HepG2 (cell line): Measurements from ENCODE around the gene AGPAT2. TPM values are rescaled to one million over a fixed set of nuclear protein-coding genes. Genes with fewer than 3 reads are reported as not detected.

Source experiments
- ATAC-seq: fragments of 200-7000 bp; cut with Tn5 transposase; 3 replicates; pipeline ENCODE4 v1.9.1; 2020; ENCODE audit warnings: mild to moderate bottlenecking, moderate library complexity
- BruUV-seq: library from RNA; stranded (reverse); fragments of 400-500 nt; replicated peaks from 2 replicates; lab custom pipeline; 2021; lab: Mats Ljungman, UMichigan
- CTCF ChIA-PET: fragments of 300-600 bp; formaldehyde crosslinking; extraction: SDS; loops from one replicate; lab custom pipeline; 2021; ENCODE audit warnings: low total read pairs, inconsistent platforms, low intra/inter-chr PET ratio; lab: Yijun Ruan, JAX
- POLR2A ChIA-PET: fragments of 350-600 bp; sonication (Branson Sonifier 250); formaldehyde crosslinking; loops from one replicate; lab custom pipeline; 2020; ENCODE audit warnings: antibody characterized with exemption, inconsistent platforms; lab: Yijun Ruan, JAX
- DNase-seq: peaks from one replicate; pipeline ENCODE4 v3.0.0-alpha.2; 2015; ENCODE audit warnings: low spot score
- FAIRE-seq: peaks from 3 replicates; lab custom pipeline; 2011; peaks lifted over from hg19 to GRCh38; lab: Jason Lieb, UNC
- H2AFZ ChIP-seq: one replicate; pipeline ENCODE4 v1.6.1; 2011; ENCODE audit warnings: low read length, inconsistent platforms
- H3K27ac ChIP-seq: fragments of 300-600 bp; 3 replicates; pipeline ENCODE4 v1.8.0; 2011; ENCODE audit warnings: mixed run types, mild to moderate bottlenecking, mixed read lengths, low read length, inconsistent platforms; ENCODE audit not compliant: insufficient read depth; ENCODE audit errors: extremely low read length
- H3K27me3 ChIP-seq, 2 experiments: fragments of 200-600 bp in 1 of 2; 2 replicates in 1 of 2; 3 replicates in 1 of 2; pipeline versions ENCODE4 v1.6.0 to v1.8.0; 2011; ENCODE audit warnings: low read length in 2 of 2, mild to moderate bottlenecking in 2 of 2, moderate library complexity in 2 of 2, inconsistent platforms in 1 of 2; ENCODE audit not compliant: insufficient read depth in 2 of 2, control insufficient read depth in 1 of 2
- H3K36me3 ChIP-seq, 2 experiments: fragments of 200-600 bp in 1 of 2; replicated peaks in 1 of 2; 2 replicates in 1 of 2; 3 replicates in 1 of 2; pipeline versions ENCODE4 v1.5.1 to v1.8.0; 2011; ENCODE audit warnings: low read length in 2 of 2, inconsistent platforms in 1 of 2; ENCODE audit not compliant: insufficient read depth in 2 of 2, control insufficient read depth in 1 of 2
- H3K4me1 ChIP-seq: 2 replicates; pipeline ENCODE4 v1.5.1; 2012; ENCODE audit warnings: low read length, inconsistent platforms; ENCODE audit not compliant: insufficient read depth
- H3K4me2 ChIP-seq: 2 replicates; pipeline ENCODE4 v1.6.0; 2011; ENCODE audit warnings: low read depth, low read length, inconsistent platforms
- H3K4me3 ChIP-seq, 3 experiments: fragments of 200-600 bp in 1 of 3; sonication (generic), shearing (Covaris generic) in 1 of 3; replicated peaks in 1 of 3; 2 replicates each; pipeline ENCODE4 v1.5.1; 2011 to 2016; ENCODE audit warnings: low read length in 3 of 3, inconsistent platforms in 2 of 3, low read depth in 2 of 3, mild to moderate bottlenecking in 2 of 3, control low read depth in 1 of 3, mixed read lengths in 1 of 3; ENCODE audit not compliant: insufficient read depth in 1 of 3
- H3K79me2 ChIP-seq: one replicate; pipeline ENCODE4 v1.6.1; 2011; ENCODE audit warnings: low read length, inconsistent platforms; ENCODE audit not compliant: insufficient read depth
- H3K9ac ChIP-seq: 2 replicates; pipeline ENCODE4 v1.6.0; 2011; ENCODE audit warnings: mild to moderate bottlenecking, low read depth, low read length, inconsistent platforms; ENCODE audit not compliant: insufficient read depth
- H3K9me3 ChIP-seq: 2 replicates; pipeline ENCODE4 v1.5.1; 2012; ENCODE audit warnings: mild to moderate bottlenecking, low read length
- H4K20me1 ChIP-seq: 2 replicates; pipeline ENCODE4 v1.6.0; 2011; ENCODE audit warnings: inconsistent platforms, mild to moderate bottlenecking, low read length, moderate library complexity; ENCODE audit not compliant: insufficient read depth
- AGO2 ChIP-seq: fragments of 200-400 bp; formaldehyde crosslinking; optimal IDR thresholded peaks from 2 replicates; pipeline ENCODE3; 2017; ENCODE audit warnings: mild to moderate bottlenecking, low read depth, low read length, moderate library complexity
- DNMT1 ChIP-seq: sonication (generic); formaldehyde crosslinking; IDR thresholded peaks from 2 replicates; pipeline ENCODE4 v1.5.1; 2020; ENCODE audit warnings: mild to moderate bottlenecking, missing genetic modification reagents
- HNRNPL ChIP-seq: fragments of 200-400 bp; formaldehyde crosslinking; IDR thresholded peaks from 2 replicates; pipeline ENCODE4 v1.6.1; 2017; ENCODE audit warnings: mild to moderate bottlenecking, low read depth, low read length
- HOXA3 ChIP-seq: sonication (generic); formaldehyde crosslinking; IDR thresholded peaks from 2 replicates; pipeline ENCODE4 v1.5.0; 2020; ENCODE audit warnings: missing genetic modification reagents
- LBX2 ChIP-seq: sonication (generic); formaldehyde crosslinking; IDR thresholded peaks from 2 replicates; pipeline ENCODE4 v1.5.0; 2020; ENCODE audit warnings: missing genetic modification reagents, mild to moderate bottlenecking, borderline replicate concordance
- MYC ChIP-seq: sonication (generic); formaldehyde crosslinking; IDR thresholded peaks from 2 replicates; pipeline ENCODE4 v1.9.0; 2021; ENCODE audit warnings: missing genetic modification reagents, borderline replicate concordance
- NR2F2 ChIP-seq: IDR thresholded peaks from 2 replicates; pipeline ENCODE4 v1.6.1; 2012; ENCODE audit warnings: low read depth, inconsistent platforms, borderline replicate concordance
- PHF21A ChIP-seq: sonication (generic); formaldehyde crosslinking; IDR thresholded peaks from 2 replicates; pipeline ENCODE4 v1.5.0; 2020; ENCODE audit warnings: mild to moderate bottlenecking, missing genetic modification reagents
- SAFB2 ChIP-seq: sonication (generic); formaldehyde crosslinking; IDR thresholded peaks from 2 replicates; pipeline ENCODE4 v1.5.1; 2020; ENCODE audit warnings: missing genetic modification reagents, low read depth, mild to moderate bottlenecking, borderline replicate concordance
- ZGPAT ChIP-seq: IDR thresholded peaks from 2 replicates; pipeline ENCODE4 v1.6.1; 2016; ENCODE audit warnings: mild to moderate bottlenecking
- ZNF432 ChIP-seq: sonication (generic); formaldehyde crosslinking; IDR thresholded peaks from 2 replicates; pipeline ENCODE4 v1.5.0; 2020; ENCODE audit warnings: missing genetic modification reagents, mild to moderate bottlenecking, borderline replicate concordance
- ZNF547 ChIP-seq: sonication (generic); formaldehyde crosslinking; IDR thresholded peaks from 2 replicates; pipeline ENCODE4 v1.5.1; 2020; ENCODE audit warnings: mild to moderate bottlenecking, missing genetic modification reagents
- ZNF563 ChIP-seq: sonication (generic); formaldehyde crosslinking; IDR thresholded peaks from 2 replicates; pipeline ENCODE4 v1.8.0; 2022; ENCODE audit warnings: mild to moderate bottlenecking, moderate library complexity, missing genetic modification reagents
- ZNF850 ChIP-seq: sonication (generic); formaldehyde crosslinking; conservative IDR thresholded peaks from 2 replicates; pipeline ENCODE4 v1.9.0; 2021; ENCODE audit warnings: mild to moderate bottlenecking, missing genetic modification reagents
- WGBS: methylation state at CpG from one replicate; pipeline ENCODE4 v1.1.6; 2017; ENCODE audit warnings: low lambda C conversion rate; 5-methylcytosine and 5-hydroxymethylcytosine counted together
- in situ Hi-C: cut with HindIII; loops from 2 replicates; pipeline ENCODE4 v1.10.0; 2017; ENCODE audit warnings: low pct_unique_long_range_greater_than_20kb; ENCODE audit not compliant: extremely low pct_ligation_motif_present
- intact Hi-C: fragments of 100-400 bp; cut with micrococcal nuclease; formaldehyde crosslinking; loops from one replicate; pipeline ENCODE4 v1.10.0; 2022; ENCODE audit not compliant: unreplicated experiment
- polyA plus RNA-seq, 8 experiments: library from polyadenylated mRNA; depleted of rRNA in 3 of 8; stranded (reverse) in 7 of 8; unstranded in 1 of 8; fragments of >200 nt; fragmentation: Illumina TruSeq in 4 of 8; extraction: Trizol in 4 of 8; gene quantifications; 2 replicates each; pipeline versions ENCODE4 v1.2.1 to v1.2.3, GENCODE V29; 2011 to 2016; ENCODE audit warnings: low read depth in 4 of 8, missing spikeins in 1 of 8, mixed read lengths in 1 of 8; ENCODE audit not compliant: insufficient read depth in 1 of 8
- total RNA-seq, 5 experiments: library from RNA; depleted of rRNA; stranded (reverse); fragments of >200 nt; fragmentation: Illumina TruSeq; extraction: Trizol; gene quantifications; 2 replicates each; pipeline ENCODE4 v1.2.3, GENCODE V29; 2016; ENCODE audit warnings: low read depth in 1 of 5
- TF ChIP-seq, protein P1 (sequence below): sonication (generic); formaldehyde crosslinking; IDR thresholded peaks from 2 replicates; pipeline ENCODE4 v1.5.1; 2020; ENCODE audit warnings: mild to moderate bottlenecking, missing genetic modification reagents, moderate library complexity
- TF ChIP-seq, protein P2 (sequence below): sonication (generic); formaldehyde crosslinking; conservative IDR thresholded peaks from 2 replicates; pipeline ENCODE4 v1.4.0; 2020; ENCODE audit warnings: missing genetic modification reagents

AGPAT2 gene
- total and polyA plus RNA-seq, 2 of the 13 experiments (the other 11 are each of a cell fraction or from before 2014, with no cell fraction given) = 3.9 to 25.8 TPM

DNA sequence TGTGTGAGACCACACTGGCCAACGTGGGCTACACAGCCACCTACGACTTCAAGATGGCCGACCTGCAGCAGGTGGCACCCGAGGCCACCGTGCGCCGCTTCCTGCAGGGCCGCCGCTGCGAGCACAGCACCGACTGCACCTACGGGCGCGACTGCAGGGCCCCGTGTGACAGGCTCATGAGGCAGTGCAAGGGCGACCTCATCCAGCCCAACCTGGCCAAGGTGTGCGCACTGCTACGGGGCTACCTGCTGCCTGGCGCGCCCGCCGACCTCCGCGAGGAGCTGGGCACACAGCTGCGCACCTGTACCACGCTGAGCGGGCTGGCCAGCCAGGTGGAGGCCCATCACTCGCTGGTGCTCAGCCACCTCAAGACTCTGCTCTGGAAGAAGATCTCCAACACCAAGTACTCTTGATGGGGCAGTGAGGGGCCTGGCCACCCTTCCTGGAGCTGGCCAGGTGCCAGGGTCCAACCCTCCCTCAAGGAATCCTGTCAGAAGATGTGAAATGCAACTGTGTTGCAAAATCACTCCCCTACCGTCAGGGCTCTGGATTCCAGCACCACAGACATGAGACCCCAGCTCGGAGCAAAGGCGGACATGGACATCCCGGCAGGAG is 36.2 kb upstream of the AGPAT2 start:
- Histone ChIP-seq H3K27ac (no peak overlapping the region), H3K4me3 (no peak overlapping the region), H3K4me2 (no peak overlapping the region), H3K36me3 (peaks cover 11 to 20% of the 10 kb centered on the region in 2 experiments; a peak in 4 of 5 replicates), H3K9me3 (no peaks in the 10 kb centered on the region), H4K20me1 (peaks cover 52% of the 10 kb centered on the region), H3K9ac (no peak overlapping the region), H3K4me1 (peaks cover 31% of the 10 kb centered on the region), H3K79me2 (peaks cover 24% of the 10 kb centered on the region), H2AFZ (no peak overlapping the region), H3K27me3 (no peaks in the 10 kb centered on the region; a peak in 1 of 5 replicates)
- DNase-seq (no peak), FAIRE-seq (no peak), ATAC-seq (no peak)
- no TSS peak for BruUV-seq
- POLR2A ChIA-PET = no interaction called here
- in situ Hi-C loops (no loop called here), intact Hi-C loops (no loop called here)
- CTCF ChIA-PET = no interaction called here
- 100% methylated on average over 11 of the region's 32 CpGs for WGBS
- TF ChIP-seq PHF21A (no peak), ZNF563 (CRISPR knock-in tag) (no peak), ZNF850 (CRISPR knock-in tag) (no peak), HOXA3 (CRISPR knock-in tag) (peak; percentile 58), AGO2 (peak; percentile 98), LBX2 (CRISPR knock-in tag) (no peak), ZNF432 (no peak), MYC (0 out of 2 replicates have a peak, but pooled peaks have one; percentile 25), ZGPAT (CRISPR knock-in tag) (no peak), DNMT1 (CRISPR knock-in tag) (0 out of 2 replicates have a peak, but pooled peaks have one; percentile 25), HNRNPL (no peak), ZNF547 (CRISPR knock-in tag) (no peak), NR2F2 (no peak), SAFB2 (0 out of 2 replicates have a peak, but pooled peaks have one; percentile 39)
- TF ChIP-seq, protein P1, sequence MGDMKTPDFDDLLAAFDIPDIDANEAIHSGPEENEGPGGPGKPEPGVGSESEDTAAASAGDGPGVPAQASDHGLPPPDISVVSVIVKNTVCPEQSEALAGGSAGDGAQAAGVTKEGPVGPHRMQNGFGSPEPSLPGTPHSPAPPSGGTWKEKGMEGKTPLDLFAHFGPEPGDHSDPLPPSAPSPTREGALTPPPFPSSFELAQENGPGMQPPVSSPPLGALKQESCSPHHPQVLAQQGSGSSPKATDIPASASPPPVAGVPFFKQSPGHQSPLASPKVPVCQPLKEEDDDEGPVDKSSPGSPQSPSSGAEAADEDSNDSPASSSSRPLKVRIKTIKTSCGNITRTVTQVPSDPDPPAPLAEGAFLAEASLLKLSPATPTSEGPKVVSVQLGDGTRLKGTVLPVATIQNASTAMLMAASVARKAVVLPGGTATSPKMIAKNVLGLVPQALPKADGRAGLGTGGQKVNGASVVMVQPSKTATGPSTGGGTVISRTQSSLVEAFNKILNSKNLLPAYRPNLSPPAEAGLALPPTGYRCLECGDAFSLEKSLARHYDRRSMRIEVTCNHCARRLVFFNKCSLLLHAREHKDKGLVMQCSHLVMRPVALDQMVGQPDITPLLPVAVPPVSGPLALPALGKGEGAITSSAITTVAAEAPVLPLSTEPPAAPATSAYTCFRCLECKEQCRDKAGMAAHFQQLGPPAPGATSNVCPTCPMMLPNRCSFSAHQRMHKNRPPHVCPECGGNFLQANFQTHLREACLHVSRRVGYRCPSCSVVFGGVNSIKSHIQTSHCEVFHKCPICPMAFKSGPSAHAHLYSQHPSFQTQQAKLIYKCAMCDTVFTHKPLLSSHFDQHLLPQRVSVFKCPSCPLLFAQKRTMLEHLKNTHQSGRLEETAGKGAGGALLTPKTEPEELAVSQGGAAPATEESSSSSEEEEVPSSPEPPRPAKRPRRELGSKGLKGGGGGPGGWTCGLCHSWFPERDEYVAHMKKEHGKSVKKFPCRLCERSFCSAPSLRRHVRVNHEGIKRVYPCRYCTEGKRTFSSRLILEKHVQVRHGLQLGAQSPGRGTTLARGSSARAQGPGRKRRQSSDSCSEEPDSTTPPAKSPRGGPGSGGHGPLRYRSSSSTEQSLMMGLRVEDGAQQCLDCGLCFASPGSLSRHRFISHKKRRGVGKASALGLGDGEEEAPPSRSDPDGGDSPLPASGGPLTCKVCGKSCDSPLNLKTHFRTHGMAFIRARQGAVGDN (CRISPR knock-in tag) = peak; percentile 17; the same call in 1 of the 2 replicates
- TF ChIP-seq, protein P2, sequence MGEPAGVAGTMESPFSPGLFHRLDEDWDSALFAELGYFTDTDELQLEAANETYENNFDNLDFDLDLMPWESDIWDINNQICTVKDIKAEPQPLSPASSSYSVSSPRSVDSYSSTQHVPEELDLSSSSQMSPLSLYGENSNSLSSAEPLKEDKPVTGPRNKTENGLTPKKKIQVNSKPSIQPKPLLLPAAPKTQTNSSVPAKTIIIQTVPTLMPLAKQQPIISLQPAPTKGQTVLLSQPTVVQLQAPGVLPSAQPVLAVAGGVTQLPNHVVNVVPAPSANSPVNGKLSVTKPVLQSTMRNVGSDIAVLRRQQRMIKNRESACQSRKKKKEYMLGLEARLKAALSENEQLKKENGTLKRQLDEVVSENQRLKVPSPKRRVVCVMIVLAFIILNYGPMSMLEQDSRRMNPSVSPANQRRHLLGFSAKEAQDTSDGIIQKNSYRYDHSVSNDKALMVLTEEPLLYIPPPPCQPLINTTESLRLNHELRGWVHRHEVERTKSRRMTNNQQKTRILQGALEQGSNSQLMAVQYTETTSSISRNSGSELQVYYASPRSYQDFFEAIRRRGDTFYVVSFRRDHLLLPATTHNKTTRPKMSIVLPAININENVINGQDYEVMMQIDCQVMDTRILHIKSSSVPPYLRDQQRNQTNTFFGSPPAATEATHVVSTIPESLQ (CRISPR knock-in tag) = no peak
